Measurements from ENCODE around the gene CD81.
"Not testable (repeated sequence)": the region's sequence is repeated elsewhere in the genome, so short reads cannot be mapped to it uniquely, and the experiment has no call there.

Gene CD81

DNA sequence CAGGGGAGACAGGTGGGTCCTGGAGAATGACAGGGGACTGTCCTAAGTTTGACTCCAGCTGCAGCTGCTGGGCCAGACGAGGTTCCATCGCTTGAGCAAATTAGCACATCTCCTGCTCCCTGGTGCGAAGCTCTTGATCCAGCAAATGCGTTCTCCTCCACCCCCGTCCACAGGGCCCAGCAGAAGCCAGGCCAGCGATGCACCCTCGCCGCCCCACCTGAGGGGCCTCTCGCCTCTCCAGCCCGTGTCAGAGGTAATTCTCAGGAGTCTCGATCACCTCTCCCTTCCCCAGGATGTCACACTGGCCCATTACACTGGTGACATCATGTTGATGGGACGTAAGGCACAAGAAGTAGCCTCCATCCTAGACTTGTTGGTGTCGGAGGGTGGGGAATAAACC is 19.5 kb upstream of the CD81 start:
- DNase-seq, result not testable (repeated sequence)

DNA sequence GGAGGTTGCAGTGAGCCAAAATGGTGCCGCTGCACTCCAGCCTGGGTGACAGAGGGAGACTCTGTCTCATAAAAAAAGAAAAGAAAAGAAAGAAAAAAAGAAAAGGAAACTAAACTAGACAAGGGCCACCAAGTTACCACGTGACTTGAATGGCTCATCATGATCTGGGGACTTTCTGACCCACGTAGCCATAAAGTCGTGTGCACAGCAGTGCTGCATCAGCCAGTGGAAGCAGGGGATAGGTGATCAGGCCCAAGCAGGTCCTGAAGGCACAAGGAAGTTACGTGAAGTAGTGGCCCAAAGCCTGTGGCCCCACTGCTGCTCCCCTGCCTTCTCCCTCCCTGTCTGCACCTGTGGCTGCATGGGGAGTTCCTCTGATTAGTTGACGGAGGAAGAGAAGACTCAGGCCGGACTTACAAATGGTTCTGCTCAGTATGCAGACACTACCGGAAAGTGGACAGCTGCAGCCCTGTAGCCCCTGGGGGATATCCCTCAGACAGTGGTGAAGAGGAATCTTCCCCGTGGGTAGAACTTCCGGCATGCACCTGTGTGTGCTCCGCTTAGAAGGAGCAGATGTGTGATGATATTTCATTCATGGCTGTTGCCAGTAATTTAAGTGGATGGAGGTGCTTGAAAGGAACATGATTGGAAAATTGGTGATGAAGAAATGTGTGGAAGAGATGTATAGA is 18.2 kb upstream of the CD81 start:
- no peak for DNase-seq

DNA sequence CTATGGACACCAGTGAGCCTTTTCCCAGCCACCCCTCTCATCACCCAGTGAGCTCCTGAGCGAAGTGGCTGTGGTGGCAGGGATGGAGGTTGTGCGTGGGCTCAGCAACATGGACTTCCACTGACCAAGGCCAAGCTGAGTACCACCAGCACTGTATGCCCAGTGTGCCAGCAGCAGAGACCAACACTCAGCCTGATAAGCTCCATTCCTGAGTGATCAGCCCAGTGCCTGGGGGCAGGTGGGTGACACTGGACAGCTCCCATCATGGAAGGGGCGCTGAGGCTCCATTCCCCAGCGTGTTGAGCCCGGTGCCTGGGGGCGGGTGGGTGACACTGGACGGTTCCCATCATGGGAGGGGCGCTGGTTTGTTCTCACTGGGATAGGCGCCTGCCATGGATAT is 17.6 kb upstream of the CD81 start:
- no peak for DNase-seq

DNA sequence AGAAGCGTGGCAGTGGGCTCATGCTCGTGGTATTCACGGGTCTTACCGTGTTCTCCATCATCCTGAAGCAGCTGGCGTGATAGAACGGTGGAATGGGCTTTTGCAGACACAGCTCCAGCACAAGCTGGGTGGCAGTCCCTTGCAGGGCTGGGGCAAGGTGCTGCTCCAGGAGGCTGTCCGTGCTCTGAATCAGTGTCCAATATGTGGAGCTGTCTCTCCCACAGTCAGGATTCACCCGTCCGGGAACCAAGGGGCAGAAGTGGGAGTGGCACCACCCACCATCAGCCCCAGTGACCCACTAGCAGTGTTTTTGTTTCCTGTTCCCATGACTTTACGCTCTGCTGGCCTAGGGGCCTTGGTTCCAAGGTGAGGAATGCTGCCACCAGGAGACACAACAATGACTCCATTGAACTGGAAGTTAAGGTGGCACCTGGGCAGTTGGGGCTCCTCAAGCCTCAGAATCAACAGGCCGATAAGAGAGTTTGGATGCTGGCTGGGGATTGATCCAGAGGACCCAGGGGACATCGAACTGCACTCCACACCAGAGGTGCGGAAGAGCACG is 16.9 kb upstream of the CD81 start:
- DNase-seq, result no peak

DNA sequence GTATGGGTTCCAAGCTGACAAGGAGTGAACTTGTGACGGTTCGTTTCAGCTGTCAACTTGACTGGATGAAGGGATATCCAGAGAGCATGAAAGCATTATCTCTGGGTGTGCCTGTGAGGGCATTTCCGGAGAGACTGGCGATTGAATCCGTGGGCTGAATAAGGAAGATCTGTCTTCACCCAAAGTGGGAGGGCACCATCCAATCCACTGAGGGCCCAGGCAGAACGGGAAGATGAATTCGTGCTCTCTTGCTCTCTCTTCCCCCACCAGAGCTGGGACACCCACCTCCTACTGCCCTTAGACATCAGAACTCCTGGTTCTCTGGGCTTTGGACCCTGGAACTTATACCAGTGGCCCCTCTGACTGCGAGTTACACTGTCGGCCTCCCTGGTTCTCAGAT is 15.5 kb upstream of the CD81 start:
- no peak for DNase-seq

DNA sequence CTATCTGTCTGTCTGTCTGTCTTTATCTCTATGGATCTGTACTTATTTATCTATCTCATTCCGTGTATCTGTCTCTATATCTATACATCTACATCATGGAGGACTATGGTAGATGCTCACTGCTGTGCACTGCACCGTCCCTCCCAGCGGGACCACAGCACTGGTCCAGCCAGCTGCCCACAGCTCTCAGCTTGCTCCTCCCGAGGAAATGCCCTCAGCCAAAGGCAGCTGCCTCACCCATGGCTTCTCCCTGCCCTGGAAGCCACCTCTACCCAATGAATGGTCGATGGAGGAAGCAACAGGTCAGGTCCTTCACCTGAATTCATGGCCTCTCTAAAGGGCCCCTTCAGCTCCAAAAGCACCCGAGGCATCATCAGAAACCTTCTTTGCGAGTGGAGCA is 14.7 kb upstream of the CD81 start:
- no peak for DNase-seq

DNA sequence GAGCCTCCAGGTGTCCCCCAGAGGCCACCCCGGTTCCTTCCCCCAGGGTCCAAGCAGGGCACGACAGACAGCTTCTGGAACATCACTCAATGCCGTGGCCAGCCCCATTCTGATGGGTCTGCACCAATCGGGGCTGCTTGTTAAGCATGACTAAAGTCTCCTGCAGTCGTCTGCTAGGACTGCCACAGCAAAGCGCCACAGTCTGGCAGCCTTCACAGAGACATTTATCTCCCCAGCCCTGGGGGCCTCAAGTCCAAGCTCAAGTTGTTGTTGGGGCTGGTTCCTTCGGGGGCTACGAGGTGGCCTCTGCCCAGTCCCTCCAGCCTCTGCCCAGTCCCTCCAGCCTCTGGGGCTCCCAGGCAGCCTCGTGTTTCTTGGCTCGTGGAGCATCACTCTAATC is 14.0 kb upstream of the CD81 start:
- DNase-seq, result no peak

DNA sequence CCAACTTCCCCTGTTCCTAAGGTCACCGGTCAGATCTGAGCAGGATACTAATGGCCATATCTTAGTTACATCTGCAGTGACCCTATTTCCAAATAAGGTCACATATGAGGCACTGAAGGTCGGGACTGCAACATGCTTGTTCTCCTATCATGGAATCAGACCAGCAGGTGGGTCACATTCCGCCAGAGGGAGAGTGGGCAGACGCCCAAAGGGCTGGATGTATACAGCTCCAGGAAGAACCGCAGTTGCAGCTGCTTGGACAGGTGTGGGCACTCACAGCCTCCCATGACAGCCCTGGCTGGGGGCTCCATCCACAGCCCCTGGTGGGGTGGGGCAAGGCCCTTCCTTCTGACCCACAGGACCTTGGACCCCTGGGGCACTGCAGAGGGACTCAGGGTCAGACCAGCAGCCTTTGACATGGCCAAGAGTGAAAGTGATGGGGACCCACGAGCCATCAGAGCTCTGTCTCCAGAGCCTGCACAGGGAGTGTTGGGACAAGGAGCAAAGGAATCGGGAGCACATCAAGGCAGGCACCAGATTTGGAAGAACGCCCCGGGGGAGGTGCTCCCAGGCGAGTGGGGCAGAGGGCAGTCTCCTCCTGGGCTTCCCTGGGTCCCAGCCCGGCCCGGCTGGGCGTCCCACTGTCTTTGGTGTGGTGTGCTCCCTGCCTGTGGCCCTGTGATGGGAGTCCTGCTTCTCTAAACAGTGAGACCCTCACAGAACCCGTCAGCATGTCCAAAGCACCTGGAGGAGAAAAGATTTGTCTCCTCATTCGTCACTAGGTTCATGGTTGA is 13.3 kb upstream of the CD81 start:
- DNase-seq, result no peak

DNA sequence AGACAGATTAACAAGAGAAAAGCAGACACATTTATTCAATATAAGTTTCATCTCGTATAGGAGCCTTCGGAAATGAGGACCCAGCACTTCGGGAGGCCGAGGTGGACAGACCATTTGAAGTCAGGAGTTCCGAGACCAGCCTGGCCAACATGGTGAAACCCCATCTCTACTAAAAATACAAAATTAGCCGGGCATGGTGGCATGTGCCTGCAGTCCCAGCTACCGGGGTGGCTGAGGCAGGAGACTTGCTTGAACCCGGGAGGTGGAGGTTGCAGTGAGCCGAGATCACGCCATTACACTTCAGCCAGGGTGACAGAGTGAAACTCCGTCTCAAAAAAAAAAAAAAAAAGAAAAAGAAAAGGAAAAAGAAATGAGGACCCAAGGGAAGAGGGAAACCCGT is 12.7 kb upstream of the CD81 start:
- DNase-seq, result not testable (repeated sequence)

DNA sequence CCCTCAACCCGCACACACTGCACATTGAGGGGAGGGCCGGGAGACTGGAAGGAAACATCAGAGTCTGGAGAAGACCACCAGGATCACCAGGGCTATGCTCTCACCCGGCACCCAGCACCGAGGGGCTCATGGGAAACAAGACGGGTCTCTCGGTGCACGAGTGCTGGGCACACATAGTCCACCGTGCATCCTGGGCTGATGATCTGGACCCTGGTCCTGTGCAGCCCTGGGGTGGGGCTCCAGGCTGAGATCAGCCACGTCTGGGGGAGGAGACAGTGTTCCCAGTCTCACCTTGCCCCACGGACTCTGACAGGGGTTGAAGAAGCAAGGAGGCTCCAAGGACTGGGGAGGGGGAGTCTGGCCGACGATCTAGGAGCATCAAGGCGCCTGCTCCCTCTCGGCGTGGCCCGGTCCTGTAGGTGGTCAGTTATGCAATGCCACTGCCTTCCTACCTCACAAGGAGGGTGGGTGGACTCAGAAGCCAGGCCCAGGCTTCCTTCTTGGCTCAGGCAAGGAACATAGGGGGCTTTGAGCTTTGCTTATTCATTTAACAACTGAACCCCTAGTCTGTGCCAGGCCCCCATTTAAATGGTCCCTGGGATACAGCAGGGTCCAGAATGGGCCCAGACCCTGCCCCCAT is 11.4 kb upstream of the CD81 start:
- DNase-seq, result no peak

DNA sequence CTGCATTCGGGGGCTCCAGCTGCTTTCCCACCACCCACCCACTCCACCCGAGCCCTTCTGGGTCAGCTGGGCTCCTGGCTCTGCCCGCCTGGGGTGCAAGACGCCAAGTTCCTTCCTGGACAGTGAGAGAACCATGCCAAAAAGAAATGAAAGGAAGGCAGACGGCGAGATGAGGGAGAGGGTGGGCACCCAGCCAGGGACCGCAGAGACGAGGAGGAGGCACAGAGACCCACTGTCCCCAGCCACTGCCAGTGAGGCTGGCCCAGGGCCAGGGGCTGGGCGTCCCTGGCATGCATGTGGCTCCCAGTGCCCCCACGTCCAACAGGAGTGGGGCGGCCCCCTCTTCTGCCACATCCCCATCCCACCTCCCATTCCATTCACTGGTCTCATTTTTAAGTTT is 10.8 kb upstream of the CD81 start:
- peak; percentile 42 for DNase-seq

DNA sequence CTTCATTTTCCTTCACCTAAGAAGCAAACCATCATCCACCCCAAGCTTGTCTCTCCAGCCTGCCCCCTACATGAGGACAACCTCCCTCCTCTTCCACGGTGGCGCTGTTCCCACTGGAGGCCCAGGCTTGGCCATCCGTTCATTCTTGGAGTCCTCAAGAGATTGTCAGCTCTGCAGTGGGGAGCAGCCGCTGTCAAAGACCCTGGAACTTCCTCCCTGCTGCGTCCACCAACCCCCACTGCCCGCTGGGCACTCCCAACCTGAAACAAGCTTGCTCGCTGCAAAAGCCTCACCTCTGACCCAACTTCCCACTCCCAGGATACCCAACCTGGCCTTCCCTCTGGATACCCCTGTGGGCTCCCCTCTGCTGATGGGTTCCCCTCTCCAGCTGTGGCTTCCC is 10.4 kb upstream of the CD81 start:
- no peak for DNase-seq

DNA sequence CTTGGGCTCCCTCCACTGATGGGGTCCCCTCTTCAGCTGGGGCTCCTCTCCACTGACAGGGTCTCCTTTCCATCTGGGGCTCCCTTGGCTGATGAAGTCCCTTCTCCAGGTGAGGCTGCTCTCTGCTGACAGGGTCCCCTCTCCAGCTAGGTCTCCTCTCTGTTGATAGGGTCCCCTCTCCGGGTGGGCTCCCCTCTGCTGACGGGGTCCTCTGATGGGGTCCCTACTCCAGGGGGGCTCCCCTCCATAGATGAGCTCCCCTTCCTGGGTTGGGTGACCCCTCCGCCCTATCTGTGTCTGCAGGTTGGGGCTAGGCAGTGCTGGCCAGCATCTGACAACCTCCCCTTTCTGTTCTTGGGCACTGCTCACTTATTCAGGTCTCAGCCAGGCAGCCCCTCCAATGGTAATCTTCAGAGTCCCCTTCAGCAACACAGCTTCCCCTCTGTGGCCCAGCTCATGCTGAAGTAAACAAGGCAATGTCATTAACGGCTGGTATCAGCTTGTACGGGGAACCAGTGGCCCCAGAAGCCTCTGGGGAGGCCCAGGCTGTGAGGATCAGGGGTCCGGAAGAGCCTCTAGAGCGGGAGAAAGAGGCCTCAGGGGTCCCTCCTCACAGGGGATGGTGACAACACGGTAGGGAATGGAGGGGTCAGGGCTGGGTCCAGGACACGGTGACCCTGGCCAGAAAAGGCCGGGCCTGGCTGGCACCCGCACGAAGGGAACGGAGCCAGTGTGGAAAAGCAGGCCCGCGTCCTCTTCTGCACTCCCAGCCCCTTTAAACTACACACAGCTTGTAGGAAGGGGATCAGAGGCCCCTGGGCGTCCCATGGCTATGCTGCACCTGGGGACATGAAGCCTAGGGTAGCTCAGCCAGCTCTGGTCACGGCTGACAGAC is 9.6 kb upstream of the CD81 start:
- DNase-seq, result no peak

DNA sequence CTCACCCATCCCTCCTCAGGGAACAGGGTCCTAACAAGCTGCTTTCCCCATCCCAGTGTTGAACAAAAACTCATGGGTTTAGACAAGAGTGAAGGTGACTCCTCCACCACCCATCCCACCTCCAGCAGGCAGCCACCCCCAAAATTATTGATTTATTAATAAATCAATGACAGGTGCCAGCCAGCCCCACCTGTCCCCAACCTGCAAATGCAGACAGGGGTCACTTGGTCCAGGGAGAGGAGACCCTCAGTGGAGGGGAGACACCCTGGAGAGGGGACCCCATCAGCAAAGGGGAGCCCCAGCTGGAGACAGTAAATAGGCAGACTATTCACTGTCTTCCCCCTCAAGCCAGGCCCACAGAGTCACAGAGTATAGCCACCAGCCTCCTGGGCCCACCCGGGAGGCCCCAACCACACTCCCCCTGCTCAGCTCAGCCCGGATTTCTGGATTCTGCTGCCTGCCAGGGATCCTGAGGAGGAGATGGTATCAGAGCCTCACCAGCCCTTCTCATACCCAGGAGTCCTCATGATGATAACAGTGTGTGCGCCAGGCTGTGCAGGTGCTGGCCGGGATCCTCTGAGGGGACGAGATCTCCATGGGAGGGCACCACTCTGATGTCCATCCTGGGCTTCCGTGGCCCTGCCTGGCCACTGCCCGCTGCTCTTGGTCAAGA is 8.8 kb upstream of the CD81 start:
- DNase-seq, result no peak

DNA sequence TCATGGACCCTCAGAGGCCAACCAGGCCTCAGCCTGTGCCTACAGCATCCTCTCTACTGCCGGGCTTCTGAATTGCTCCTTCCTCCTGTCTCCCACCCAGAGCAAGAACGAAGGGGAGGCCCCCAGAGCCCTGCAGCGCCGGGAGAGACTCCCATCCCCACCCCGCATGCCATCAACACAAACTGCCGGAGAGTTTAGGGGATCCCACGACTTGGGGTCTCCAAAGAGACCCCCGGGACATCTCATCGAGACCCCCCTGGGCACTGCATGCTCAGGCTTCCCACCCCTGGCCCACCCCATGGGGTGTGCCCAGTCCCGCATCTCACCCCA is 8.3 kb upstream of the CD81 start:
- no peak for DNase-seq

DNA sequence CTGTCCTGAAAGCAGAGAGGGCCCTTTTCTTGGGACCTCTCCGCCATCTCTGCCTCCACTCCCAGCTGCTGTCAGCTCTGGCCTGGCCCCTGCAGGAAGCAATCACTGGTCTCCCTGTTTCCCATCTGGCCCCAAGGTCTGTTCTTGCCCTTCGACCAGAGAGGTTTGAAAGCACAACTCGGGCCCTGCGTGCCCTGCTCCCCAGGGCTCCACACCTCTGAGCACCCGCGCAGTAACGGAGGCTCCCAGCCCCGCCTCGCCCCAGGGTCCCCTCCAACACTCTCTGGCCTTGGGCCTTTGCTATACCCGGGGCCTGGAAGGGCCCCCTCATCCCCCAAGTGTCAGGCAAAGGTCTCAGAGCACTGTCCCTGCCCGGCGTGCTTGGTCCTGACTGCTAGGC is 7.8 kb upstream of the CD81 start:
- no peak for DNase-seq

DNA sequence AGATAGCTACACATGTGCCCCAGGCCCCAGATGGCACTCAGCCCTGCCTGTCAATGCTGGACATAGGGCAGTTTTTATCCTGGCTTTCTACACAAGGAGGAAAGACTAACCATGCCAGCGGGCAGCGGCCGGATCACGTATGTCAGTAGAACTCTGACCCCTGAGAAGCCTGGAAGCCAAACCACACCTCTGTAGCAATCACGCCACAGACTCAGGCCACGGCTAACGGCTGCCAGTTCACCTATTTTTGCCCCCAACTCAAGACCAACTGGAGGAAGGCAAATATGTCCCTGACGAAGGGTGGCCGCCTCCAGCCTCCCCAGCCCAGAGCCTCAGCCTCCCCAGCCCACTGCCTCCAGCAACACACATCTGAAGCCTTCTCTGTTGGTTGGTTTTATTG is 7.2 kb upstream of the CD81 start:
- DNase-seq, result no peak

DNA sequence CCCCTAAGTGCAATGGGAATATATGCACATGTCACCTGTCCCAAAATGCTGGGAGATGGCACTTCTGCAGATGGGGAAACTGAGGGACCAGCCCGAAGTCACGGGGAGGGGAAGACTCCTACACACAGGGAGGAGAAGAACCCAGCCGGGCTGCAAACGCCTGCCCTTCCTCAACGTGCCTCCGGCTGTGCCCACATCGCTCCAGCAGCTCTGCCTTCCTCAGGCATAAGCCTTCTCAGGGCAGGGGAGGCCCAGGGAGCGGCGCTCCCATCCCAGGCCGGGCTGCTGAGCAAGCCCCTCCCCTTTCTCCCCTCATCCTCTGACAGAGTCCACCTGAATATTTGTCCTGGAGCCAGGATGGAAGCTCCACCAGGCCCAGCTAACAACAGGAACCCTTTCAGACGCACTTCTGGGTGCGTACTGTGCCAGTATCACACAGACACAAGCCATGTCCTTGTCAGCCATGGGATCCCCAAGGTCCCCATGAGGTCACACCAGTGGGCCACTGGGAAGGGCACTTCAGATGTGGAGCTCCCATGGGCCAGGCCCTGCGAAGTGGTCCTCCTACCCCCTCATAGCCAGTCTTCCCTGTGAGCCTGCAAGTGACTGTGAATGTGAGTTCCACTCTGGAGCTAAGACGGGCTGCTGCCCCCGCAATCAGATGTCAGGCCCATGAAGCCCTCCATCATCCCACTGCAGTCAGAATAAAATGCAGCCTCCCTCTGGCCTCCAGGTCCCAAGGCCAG is 2.5 kb upstream of the CD81 start:
- DNase-seq, result no peak

DNA sequence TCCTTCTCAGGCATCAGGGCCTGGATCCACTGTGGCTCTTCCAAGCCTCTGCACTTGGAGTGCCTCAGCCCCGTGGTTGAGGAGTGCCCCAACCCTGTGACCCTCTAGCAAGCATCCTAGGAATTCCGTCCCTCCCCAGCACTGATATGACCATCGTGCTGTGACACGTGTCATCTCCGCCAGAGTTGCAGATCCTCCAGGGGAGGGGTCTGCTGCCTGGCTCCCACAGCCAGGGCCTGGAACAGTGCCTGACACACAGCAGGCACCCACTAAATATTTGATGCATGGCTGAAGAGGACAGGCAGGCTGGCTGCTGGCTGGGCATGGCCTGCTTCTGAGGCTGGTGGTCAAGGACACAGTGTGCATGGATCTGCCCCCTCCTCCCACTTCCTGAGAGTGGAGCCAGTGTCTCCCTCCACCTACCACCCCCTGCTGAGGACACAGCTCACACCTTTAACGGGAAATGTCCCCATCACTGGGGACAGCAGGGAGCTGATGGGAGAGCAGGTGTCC is 1.7 kb upstream of the CD81 start:
- DNase-seq, result no peak

DNA sequence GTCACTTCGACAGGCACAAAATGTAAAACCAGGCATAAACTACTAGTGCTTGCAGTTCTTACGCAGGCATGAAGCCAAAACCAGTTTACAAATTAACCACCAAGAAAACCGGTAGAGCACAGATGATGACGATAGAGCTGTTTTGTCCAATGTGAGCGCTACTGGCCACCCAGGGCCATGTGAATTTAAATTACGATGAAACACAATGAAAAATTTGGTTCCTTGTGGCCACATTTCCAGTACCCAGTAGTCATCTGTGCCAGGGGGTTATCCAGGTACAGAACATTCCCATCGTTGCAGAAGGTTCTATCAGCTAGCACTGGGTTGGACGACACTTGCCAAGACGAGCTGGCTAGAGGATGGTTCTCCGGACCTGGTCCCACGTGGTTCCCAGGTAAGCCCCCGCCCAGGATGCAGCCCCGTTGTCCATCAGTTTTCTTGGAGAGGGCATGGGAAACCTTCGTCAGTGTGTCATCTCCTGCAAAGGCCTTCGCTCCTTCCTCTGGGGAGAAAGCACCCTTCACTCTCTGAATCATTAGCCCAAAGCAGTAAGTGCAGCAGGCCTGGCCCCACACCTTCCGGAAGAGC is 1.1 kb upstream of the CD81 start:
- DNase-seq, result no peak

All from NCI-H1105 (cell line).